ENCODE data around the gene AP1S1.

DNA sequence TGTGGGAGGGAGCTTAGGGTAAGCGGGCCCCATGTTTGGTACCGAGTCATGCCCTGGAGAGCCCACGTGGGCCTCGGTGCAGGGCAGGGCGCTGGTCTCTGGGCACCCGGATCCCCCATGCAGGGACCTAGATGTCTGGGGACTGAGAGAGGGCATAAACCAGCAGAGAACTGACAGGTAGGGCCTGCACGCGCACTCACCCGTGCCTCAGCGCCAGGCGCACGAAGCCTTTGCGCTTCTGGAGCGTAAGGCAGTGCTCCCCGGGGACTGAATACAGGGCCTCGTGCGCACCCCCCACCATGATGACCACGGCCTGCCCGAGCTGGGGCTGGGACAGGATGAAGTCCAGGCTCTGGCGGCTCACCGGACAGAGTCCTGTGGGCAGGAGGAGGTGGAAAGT is 43.7 kb downstream of the AP1S1 start:
- TF ChIP-seq, protein P1, sequence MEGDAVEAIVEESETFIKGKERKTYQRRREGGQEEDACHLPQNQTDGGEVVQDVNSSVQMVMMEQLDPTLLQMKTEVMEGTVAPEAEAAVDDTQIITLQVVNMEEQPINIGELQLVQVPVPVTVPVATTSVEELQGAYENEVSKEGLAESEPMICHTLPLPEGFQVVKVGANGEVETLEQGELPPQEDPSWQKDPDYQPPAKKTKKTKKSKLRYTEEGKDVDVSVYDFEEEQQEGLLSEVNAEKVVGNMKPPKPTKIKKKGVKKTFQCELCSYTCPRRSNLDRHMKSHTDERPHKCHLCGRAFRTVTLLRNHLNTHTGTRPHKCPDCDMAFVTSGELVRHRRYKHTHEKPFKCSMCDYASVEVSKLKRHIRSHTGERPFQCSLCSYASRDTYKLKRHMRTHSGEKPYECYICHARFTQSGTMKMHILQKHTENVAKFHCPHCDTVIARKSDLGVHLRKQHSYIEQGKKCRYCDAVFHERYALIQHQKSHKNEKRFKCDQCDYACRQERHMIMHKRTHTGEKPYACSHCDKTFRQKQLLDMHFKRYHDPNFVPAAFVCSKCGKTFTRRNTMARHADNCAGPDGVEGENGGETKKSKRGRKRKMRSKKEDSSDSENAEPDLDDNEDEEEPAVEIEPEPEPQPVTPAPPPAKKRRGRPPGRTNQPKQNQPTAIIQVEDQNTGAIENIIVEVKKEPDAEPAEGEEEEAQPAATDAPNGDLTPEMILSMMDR (IDR thresholded peaks at IDR 0.05; ENCODE audit: insufficient read depth, low read length) = no peak
- no peak for TF ChIP-seq POLR2AphosphoS5 (IDR thresholded peaks at IDR 0.05; ENCODE audit: low read depth)
- TF ChIP-seq GABPA (IDR thresholded peaks at IDR 0.05; ENCODE audit: low read depth) = no peak

Measured in HL-60 (cell line).